Ishikawa (cell line): ENCODE measurements around the gene NOL9.

Source experiments
- CEBPB ChIP-seq: IDR thresholded peaks from 2 replicates; pipeline ENCODE4 v1.6.1; 2012
- EP300 ChIP-seq: IDR thresholded peaks from 2 replicates; pipeline ENCODE4 v1.6.1; 2012; ENCODE audit warnings: borderline replicate concordance
- NFIC ChIP-seq: IDR thresholded peaks from 2 replicates; pipeline ENCODE4 v1.6.1; 2012
- RAD21 ChIP-seq: IDR thresholded peaks from 2 replicates; pipeline ENCODE4 v1.6.1; 2012; ENCODE audit warnings: low read depth
- TAF1 ChIP-seq: IDR thresholded peaks from 2 replicates; pipeline ENCODE4 v1.6.1; 2012; ENCODE audit warnings: low read depth, mild to moderate bottlenecking
- TEAD4 ChIP-seq: IDR thresholded peaks from 2 replicates; pipeline ENCODE4 v1.6.1; 2012
- ZBTB7A ChIP-seq: IDR thresholded peaks from 2 replicates; pipeline ENCODE4 v1.6.1; 2012; ENCODE audit warnings: low read depth
- TF ChIP-seq, protein P1 (sequence below): IDR thresholded peaks from 2 replicates; pipeline ENCODE4 v1.6.1; 2012

DNA sequence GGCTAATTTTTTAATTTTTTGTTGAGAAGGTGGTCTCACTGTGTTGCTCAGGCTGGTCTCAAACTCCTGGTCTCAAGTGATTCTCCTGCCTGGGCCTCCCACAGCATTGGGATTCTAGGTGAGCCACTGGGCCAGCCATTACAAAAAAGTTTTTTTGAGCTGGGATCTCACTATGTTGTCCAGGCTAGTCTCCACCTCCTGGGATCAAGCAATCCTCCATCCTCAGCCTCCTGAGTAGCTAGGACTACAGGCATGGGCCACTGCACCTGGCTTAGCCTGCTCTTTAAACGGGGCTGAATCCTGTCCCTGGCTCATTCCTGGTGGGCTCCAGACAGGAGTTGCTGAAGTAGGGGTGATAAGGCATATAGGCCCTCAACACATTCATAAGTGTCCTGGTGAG lies 3.3 kb upstream of the NOL9 start:
- no peak for TF ChIP-seq TEAD4
- no peak for TF ChIP-seq EP300
- TF ChIP-seq ZBTB7A: no peak
- no peak for TF ChIP-seq NFIC
- no peak for TF ChIP-seq CEBPB
- TF ChIP-seq TAF1: no peak
- TF ChIP-seq, protein P1, sequence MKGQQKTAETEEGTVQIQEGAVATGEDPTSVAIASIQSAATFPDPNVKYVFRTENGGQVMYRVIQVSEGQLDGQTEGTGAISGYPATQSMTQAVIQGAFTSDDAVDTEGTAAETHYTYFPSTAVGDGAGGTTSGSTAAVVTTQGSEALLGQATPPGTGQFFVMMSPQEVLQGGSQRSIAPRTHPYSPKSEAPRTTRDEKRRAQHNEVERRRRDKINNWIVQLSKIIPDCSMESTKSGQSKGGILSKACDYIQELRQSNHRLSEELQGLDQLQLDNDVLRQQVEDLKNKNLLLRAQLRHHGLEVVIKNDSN: no peak
- TF ChIP-seq RAD21: no peak
